ENCODE results near the gene TIMM22.

DNA sequence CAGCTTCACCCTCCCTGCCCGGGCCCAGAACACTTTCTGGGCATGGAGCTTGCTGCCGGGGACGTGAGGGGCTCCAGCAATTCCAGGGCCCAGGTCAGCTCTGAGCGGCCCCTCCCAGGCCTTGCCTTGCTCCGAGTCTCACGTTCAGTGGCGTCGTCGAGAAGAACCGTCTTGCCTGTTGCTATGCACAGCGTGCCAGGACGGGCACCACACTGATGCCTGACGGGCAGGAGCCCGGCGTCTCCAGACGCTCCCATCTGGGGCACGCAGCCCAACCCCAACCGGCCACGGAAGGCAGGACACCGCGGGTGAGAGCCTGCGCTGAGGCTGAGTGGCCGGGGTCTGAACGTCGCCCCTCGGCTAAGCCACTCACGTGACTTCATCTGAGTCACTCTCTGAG is 27.1 kb downstream of the TIMM22 start:
- TF ChIP-seq, protein P1, sequence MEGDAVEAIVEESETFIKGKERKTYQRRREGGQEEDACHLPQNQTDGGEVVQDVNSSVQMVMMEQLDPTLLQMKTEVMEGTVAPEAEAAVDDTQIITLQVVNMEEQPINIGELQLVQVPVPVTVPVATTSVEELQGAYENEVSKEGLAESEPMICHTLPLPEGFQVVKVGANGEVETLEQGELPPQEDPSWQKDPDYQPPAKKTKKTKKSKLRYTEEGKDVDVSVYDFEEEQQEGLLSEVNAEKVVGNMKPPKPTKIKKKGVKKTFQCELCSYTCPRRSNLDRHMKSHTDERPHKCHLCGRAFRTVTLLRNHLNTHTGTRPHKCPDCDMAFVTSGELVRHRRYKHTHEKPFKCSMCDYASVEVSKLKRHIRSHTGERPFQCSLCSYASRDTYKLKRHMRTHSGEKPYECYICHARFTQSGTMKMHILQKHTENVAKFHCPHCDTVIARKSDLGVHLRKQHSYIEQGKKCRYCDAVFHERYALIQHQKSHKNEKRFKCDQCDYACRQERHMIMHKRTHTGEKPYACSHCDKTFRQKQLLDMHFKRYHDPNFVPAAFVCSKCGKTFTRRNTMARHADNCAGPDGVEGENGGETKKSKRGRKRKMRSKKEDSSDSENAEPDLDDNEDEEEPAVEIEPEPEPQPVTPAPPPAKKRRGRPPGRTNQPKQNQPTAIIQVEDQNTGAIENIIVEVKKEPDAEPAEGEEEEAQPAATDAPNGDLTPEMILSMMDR (IDR thresholded peaks at IDR 0.05; ENCODE audit: insufficient read depth, low read length): no peak
- TF ChIP-seq, protein P2, sequence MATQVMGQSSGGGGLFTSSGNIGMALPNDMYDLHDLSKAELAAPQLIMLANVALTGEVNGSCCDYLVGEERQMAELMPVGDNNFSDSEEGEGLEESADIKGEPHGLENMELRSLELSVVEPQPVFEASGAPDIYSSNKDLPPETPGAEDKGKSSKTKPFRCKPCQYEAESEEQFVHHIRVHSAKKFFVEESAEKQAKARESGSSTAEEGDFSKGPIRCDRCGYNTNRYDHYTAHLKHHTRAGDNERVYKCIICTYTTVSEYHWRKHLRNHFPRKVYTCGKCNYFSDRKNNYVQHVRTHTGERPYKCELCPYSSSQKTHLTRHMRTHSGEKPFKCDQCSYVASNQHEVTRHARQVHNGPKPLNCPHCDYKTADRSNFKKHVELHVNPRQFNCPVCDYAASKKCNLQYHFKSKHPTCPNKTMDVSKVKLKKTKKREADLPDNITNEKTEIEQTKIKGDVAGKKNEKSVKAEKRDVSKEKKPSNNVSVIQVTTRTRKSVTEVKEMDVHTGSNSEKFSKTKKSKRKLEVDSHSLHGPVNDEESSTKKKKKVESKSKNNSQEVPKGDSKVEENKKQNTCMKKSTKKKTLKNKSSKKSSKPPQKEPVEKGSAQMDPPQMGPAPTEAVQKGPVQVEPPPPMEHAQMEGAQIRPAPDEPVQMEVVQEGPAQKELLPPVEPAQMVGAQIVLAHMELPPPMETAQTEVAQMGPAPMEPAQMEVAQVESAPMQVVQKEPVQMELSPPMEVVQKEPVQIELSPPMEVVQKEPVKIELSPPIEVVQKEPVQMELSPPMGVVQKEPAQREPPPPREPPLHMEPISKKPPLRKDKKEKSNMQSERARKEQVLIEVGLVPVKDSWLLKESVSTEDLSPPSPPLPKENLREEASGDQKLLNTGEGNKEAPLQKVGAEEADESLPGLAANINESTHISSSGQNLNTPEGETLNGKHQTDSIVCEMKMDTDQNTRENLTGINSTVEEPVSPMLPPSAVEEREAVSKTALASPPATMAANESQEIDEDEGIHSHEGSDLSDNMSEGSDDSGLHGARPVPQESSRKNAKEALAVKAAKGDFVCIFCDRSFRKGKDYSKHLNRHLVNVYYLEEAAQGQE (IDR thresholded peaks at IDR 0.05; ENCODE audit: insufficient replicate concordance, low read depth): no peak

Data from HL-60 (cell line).